A549 (cell line): Measurements from ENCODE around the gene FNTB.

Experiments used
- CEBPB ChIP-seq, 2 experiments: fragments of >200 bp in 1 of 2; sonication (Bioruptor Twin) in 1 of 2; formaldehyde crosslinking in 1 of 2; IDR thresholded peaks; 2 replicates each; pipeline ENCODE4 v1.6.1; 2012 to 2016
- CTCF ChIP-seq: fragments of >200 bp; sonication (Bioruptor Twin); formaldehyde crosslinking; IDR thresholded peaks from 3 replicates; pipeline ENCODE4 v1.5.1; 2016
- HMGXB4 ChIP-seq: fragments of 250-450 bp; sonication (Bioruptor Pico); IDR thresholded peaks from 2 replicates; pipeline ENCODE4 v1.5.0; 2021; ENCODE audit warnings: mild to moderate bottlenecking, moderate library complexity, borderline replicate concordance
- JUN ChIP-seq, 2 experiments: fragments of >200 bp; sonication (Bioruptor Twin); formaldehyde crosslinking; IDR thresholded peaks; 2 replicates in 1 of 2; 3 replicates in 1 of 2; pipeline ENCODE4 v1.6.1; 2016 to 2017
- POLR2A ChIP-seq: IDR thresholded peaks from 2 replicates; pipeline ENCODE4 v1.6.1; 2012; ENCODE audit warnings: mild to moderate bottlenecking, low read length
- RAD21 ChIP-seq, 2 experiments: fragments of >200 bp in 1 of 2; sonication (Bioruptor Twin) in 1 of 2; formaldehyde crosslinking in 1 of 2; IDR thresholded peaks in 1 of 2; conservative IDR thresholded peaks in 1 of 2; 2 replicates in 1 of 2; 3 replicates in 1 of 2; pipeline ENCODE4 v1.6.1; 2012 to 2018; ENCODE audit warnings: inconsistent platforms in 1 of 2
- SREBF2 ChIP-seq: fragments of 450-650 bp; IDR thresholded peaks from 2 replicates; pipeline ENCODE4 v1.6.1; 2014; ENCODE audit warnings: mild to moderate bottlenecking, moderate library complexity
- USF2 ChIP-seq: fragments of 450-650 bp; IDR thresholded peaks from 2 replicates; pipeline ENCODE4 v1.6.1; 2014; ENCODE audit warnings: antibody characterized with exemption

GRCh38 chr14:65040666-65041433 is 54.2 kb downstream of the FNTB start:
- TF ChIP-seq RAD21 (conservative IDR thresholded peaks at IDR 0.05 in 1 of 2, IDR thresholded peaks at IDR 0.05 in 1 of 2) (no peak), CTCF (no peak), CEBPB (IDR thresholded peaks at IDR 0.05) (no peak), JUN (IDR thresholded peaks at IDR 0.05) (no peak), SREBF2 (no peak), USF2 (no peak), HMGXB4 (no peak), POLR2A (no peak)
